ENCODE data around the gene CXADR.

DNA sequence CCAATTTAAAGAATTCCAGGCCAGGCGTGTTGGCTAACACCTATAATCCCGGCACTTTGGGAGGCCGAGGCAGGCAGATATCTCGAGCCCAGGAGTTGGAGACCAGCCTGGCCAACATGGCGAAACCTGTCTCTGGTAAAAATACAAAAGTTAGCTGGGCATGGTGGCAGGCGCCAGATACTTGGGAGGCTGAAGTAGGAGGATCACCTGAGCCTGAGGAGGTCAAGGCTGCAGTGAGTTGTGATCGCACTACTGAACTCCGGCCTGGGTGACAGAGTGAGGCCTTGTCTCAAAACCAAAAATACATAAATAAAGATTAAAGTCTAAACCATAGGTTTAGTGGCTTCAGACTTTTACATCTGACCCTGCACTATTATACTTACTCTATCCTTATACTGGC, 67.5 kb downstream of the CXADR start:
- TF ChIP-seq EZH2phosphoT487 (IDR thresholded peaks at IDR 0.05) = no peak
- TF ChIP-seq EZH2 (IDR thresholded peaks at IDR 0.05) = no peak
- TF ChIP-seq, protein P1, sequence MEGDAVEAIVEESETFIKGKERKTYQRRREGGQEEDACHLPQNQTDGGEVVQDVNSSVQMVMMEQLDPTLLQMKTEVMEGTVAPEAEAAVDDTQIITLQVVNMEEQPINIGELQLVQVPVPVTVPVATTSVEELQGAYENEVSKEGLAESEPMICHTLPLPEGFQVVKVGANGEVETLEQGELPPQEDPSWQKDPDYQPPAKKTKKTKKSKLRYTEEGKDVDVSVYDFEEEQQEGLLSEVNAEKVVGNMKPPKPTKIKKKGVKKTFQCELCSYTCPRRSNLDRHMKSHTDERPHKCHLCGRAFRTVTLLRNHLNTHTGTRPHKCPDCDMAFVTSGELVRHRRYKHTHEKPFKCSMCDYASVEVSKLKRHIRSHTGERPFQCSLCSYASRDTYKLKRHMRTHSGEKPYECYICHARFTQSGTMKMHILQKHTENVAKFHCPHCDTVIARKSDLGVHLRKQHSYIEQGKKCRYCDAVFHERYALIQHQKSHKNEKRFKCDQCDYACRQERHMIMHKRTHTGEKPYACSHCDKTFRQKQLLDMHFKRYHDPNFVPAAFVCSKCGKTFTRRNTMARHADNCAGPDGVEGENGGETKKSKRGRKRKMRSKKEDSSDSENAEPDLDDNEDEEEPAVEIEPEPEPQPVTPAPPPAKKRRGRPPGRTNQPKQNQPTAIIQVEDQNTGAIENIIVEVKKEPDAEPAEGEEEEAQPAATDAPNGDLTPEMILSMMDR (IDR thresholded peaks at IDR 0.05) = no peak
